ENCODE results near the gene MOK.

DNA sequence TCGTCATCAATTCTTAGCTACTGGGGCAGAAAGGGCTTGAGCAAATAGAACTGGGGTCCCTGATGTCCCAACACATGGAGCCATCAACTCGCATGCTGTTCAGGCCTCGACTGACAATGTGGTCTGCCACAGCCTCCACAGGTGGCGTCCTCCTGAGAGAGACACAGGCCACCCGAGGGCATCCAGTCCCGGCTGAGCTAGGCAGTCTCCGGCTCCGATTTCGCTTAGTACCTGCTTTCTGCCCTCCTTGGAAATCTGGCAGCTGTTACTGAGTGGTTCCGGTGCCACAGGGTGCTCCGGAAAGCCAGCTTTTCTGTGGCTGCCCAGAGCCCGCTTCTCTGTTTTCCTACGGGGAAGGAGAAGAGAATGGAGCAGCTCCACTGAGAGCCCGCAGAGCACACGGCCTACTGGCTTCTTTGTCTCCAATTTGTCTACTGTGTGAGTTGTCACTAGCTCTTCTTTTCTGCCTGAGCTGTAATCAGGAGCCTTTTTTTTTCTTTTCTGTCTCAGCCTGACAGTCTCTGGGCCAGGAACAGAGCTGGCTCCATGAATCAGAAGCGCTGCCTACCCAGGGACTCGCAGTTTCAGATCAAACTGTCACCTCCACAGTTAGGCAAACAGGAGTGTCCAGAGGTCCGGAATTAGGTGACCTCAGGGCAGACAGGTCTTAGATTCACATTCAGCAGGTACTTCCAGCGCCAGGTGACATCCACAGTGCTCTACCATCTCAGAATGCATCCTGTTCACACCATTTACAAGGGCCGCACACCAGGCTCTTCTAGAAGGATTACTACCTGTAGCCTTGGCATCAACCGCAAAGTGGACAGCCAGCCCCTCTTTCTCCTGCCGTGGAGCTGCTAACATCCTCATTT, 73.3 kb downstream of the MOK start:
- TF ChIP-seq, protein P1, sequence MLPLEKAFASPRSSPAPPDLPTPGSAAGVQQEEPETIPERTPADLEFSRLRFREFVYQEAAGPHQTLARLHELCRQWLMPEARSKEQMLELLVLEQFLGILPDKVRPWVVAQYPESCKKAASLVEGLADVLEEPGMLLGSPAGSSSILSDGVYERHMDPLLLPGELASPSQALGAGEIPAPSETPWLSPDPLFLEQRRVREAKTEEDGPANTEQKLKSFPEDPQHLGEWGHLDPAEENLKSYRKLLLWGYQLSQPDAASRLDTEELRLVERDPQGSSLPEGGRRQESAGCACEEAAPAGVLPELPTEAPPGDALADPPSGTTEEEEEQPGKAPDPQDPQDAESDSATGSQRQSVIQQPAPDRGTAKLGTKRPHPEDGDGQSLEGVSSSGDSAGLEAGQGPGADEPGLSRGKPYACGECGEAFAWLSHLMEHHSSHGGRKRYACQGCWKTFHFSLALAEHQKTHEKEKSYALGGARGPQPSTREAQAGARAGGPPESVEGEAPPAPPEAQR (CRISPR knock-in tag; IDR thresholded peaks at IDR 0.05): no peak
- TF ChIP-seq, protein P2, sequence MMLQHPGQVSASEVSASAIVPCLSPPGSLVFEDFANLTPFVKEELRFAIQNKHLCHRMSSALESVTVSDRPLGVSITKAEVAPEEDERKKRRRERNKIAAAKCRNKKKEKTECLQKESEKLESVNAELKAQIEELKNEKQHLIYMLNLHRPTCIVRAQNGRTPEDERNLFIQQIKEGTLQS (CRISPR knock-in tag; conservative IDR thresholded peaks at IDR 0.05): no peak
- TF ChIP-seq ATF1 (CRISPR knock-in tag; IDR thresholded peaks at IDR 0.05): no peak
- no peak for TF ChIP-seq FOXJ3 (CRISPR knock-in tag; IDR thresholded peaks at IDR 0.05; ENCODE audit: borderline replicate concordance)
- no peak for TF ChIP-seq SP1 (CRISPR knock-in tag; conservative IDR thresholded peaks at IDR 0.05)
- no peak for TF ChIP-seq NR2C2 (CRISPR knock-in tag; IDR thresholded peaks at IDR 0.05)
- no peak for TF ChIP-seq NFYB (CRISPR knock-in tag; conservative IDR thresholded peaks at IDR 0.05; ENCODE audit: low read depth)
- TF ChIP-seq ZNF138 (CRISPR knock-in tag; conservative IDR thresholded peaks at IDR 0.05): no peak
- TF ChIP-seq, protein P3, sequence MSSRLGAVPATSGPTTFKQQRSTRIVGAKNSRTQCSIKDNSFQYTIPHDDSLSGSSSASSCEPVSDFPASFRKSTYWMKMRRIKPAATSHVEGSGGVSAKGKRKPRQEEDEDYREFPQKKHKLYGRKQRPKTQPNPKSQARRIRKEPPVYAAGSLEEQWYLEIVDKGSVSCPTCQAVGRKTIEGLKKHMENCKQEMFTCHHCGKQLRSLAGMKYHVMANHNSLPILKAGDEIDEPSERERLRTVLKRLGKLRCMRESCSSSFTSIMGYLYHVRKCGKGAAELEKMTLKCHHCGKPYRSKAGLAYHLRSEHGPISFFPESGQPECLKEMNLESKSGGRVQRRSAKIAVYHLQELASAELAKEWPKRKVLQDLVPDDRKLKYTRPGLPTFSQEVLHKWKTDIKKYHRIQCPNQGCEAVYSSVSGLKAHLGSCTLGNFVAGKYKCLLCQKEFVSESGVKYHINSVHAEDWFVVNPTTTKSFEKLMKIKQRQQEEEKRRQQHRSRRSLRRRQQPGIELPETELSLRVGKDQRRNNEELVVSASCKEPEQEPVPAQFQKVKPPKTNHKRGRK (CRISPR knock-in tag; IDR thresholded peaks at IDR 0.05; ENCODE audit: borderline replicate concordance): no peak
- TF ChIP-seq, protein P4, sequence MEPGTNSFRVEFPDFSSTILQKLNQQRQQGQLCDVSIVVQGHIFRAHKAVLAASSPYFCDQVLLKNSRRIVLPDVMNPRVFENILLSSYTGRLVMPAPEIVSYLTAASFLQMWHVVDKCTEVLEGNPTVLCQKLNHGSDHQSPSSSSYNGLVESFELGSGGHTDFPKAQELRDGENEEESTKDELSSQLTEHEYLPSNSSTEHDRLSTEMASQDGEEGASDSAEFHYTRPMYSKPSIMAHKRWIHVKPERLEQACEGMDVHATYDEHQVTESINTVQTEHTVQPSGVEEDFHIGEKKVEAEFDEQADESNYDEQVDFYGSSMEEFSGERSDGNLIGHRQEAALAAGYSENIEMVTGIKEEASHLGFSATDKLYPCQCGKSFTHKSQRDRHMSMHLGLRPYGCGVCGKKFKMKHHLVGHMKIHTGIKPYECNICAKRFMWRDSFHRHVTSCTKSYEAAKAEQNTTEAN (CRISPR knock-in tag; IDR thresholded peaks at IDR 0.05): no peak
- TF ChIP-seq RORB (CRISPR knock-in tag; IDR thresholded peaks at IDR 0.05): no peak

Data from WTC11 (cell line).